ENCODE data around the gene CTSW.

The CTSW gene

DNA sequence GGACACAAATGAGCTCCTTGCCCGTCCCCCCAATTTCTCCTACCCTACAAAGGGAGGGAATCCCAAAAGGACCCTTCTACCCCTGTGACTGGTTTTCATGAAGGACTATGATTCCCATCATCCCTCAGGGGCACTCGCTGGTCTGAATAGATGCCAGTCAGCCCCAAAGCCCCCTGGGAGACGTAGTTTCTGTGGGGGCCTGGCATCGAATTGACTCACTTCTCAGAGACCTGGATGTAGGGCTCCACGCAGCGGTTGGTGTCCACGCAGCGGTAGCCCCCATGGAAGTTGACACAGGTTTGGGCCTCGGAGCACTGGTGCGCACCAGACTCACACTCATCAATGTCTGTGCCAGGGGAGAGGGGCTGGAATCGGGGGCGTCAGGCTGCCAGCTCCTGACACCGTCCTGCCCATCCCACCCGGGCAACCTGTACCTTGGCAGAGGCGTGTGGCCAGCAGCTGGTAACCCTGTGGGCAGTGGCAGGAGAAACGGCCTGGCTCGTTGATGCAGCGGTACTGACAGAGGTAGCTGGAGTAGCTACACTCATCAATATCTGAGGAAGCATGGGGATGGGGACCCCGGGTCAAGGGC lies 11.5 kb upstream of the CTSW start:
- no peak for DNase-seq

- DNase-seq: no peak
These were observed 10.7 kb upstream of the CTSW start for GRCh38 chr11:65868907-65869306.

DNA sequence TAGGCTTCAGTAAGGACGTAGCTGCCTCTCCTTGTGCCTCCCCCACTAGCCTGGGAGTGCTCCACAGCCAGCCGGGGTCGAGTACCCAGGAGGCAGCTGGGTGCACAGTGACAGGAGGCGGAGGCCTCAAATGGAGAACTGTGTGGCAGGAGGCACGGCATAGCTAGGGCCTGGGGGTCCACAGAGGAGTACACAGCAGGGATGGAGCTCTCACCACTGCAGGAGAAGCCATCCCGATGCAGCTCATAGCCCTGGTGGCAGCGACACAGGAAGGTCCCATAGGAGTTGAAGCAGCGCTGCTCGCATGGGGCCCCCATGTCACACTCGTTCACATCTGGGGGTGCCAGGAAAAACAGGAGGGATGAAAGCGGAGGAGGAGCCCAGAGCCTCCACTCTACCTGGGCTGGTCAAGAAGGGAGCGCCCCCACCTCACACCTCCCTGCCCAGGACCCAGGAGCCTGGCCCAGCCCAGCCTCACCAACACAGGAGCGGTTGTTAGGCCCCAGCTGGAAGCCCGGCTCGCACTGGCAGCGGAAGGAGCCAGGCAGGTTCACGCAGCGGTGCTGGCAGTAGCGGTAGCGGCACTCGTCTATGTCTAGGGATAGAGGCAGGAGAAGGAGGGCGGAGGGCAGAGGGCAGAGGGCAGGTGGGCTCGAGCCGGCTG lies 9.9 kb upstream of the CTSW start:
- DNase-seq: no peak

- DNase-seq: no peak
These were observed 9.4 kb upstream of the CTSW start for GRCh38 chr11:65870307-65870658.

DNA sequence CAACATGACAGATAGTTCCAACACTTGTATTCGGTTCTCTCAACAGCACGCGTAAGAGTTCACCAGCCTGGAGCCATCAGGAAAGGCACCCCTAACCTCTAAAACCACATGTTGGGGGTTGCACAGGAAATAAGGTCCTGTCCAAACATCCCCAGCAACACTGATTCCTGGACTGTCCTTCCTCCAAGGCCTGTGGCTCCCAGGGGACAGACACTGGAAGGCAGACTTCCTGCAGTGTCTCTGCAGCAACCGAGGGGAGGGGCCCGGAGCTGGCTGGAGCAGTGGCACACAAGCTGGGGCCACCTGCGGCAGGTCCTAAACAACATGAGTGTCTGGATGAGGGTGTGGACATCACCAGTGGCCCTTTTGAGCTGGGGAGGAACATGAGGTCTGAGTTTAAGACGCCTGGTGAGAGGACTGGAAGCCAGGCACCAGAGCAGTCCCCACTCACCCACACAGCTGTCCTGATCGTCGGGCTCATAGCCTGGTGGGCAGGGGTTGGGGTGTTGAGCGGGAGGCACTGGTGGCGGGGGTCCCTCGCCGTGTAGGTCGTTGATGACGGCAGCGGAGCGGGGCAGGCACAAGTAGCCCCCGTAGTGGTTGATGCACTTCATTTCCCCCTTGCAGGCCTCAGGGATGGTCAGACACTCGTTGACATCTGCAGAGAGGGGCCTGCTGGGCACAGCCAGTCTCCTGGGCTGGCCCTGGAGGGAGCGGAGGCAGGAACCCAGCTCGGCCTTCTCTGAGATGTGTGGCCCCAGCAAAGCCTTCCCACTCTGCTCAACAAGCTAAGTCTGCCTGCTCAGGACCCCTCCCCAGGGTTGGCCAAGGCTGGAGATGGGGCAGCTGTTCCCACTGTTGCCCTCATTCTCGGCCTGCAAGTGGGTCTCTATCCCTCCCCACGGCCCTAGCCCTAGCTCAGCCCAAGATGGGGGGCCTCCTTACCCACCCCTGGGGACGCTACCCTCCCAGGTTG lies 8.6 kb upstream of the CTSW start:
- no peak for DNase-seq

DNA sequence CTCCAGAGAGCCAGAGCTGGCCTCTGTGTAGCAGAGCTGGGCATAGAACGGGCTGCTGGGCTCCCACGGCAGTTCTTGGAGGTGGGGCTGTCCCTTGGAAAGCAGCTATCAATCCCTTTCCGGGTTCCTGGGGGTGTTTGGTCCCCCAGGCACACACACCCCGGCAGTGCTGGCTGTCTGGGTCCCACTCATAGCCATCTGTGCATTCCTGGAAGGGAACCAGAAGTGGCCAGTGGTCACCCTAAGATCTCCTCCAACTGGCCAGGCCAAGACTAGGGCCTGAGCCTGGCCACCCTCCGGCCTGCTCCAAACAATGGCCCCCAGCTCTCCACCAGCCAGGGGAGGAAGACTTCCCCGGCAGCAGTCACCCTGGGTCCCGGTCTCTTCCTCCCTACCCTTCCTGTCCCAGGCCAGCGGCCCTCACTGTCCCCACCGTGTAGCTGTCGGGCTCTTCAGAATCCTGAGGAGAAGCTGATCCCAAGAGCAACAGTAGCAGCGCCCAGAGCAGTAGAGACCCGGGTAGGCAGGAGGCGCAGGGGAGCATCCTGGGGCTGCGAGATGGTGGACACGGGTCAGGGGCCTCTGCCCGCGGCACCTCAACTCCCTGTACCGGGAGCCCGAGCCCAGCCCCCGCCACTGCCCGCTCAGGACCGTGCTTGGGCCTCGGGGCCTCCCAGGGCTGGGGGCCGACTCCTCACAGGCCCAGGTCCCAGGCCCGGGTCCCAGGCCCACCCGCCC lies 7.7 kb upstream of the CTSW start:
- no peak for DNase-seq

DNA sequence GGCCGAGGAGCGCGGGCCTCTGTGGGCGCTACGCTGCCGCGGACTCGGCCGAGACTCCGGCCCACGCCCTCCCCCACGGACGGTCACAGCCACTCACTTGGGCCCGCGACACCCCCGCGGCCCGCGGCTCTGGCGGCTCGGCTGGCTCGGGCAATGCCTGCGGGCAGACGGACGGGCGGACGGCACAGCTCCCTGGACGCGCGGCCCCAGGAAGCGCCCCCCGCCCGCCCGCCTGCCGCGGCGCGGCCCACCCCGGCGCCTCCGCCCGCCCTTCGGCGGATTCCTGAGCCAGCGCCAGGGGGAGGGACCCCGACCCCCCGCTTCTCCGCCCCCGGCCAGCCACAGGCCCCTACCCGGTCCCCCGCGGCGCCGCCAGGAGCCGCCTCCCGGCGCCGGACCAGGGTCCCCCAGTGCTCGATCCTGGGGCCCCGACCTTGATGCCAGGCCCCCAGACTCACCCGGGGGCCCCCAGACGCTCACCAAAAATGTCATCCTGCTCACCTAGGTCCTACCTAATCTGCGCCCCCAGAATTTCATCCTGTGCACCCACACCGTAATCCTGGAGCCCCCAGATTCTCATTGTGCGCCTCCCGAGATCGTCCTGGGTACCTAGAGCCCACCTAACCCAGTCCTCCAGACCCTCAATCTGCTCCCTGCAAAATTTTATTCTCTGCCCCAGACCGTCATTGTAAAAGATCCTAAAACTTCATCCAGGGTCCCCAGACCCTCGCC lies 6.9 kb upstream of the CTSW start, which contains the start of gene EFEMP2:
EFEMP2 (minus strand) TSS at position 215 of the 732 bp plus-strand sequence. CDS start 446 bp downstream, outside the sequence.
- no peak for DNase-seq

DNA sequence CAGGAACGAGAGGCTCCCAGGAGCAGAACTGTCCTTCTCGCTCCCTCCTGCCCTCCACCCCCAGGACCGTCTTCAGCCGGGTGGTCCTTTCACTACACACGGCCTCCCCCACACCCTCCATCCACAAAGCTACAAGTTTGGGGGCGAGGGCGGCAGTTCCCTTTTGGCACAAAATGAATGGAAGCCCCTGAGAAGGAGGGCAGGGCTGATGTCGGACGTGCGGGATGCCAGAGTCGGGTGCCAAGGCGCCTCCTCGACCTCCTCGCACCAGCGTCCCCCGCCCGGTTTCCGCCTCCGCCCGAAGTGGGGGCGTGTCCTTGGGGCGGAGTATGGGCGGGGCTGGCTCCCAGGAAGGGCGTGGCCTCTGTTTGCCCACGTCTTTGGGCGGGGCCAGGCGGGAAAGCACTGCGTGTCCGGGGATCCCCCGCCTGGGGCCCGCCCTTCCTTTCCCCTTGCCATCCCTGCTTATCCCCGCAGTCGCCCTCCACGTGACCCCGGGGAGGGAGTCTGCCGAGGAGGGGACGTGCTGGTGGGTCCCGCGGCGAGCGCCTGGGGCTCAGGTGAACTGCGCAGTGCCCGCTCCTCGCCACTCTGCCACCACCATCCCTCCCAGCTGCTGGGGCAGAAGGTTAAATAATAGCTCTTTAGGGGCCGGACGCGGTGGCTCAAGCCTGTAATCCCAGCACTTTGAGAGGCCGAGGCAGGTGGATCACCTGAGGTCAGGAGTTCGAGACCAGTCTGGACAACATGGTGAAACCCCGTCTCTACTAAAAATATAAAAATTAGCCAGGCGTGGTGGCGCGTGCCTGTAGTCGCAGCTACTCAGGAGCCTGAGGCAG lies 6.1 kb upstream of the CTSW start:
- DNase-seq: peak; percentile 96 to 98

- no peak for DNase-seq
These were observed 390 bp downstream of the CTSW start for GRCh38 chr11:65880027-65880426.

DNA sequence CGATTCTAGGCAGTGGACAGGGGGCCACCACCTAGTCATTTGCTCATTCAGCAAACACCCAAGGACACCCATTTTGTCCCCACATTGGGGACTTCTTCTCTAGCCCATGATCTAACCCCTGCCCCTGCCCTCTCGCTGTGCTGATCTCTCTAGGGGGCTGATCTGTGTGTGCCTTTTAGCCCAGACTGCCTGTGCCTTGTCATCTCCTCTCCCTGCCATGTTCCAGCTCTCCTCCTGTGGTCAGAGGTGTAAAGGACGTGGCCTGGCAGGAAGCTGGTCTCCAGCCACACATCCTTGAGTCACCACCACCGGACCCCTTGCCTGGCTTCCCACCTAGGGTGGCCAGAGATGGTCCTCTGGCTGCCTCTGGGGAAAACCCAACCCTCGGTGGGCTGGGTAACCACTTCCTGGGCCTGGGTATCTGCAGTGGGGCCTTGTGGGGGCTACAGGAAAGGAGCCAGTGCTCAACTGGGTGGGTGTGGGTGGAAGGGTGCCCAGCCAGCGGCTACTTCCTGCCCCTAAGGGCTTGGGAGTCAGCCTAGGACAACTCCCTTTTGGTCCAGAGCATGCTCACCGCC lies 1.3 kb downstream of the CTSW start:
- DNase-seq: no peak

- no peak for DNase-seq
These were observed 2.8 kb downstream of the CTSW start for GRCh38 chr11:65882120-65883057.

GRCh38 chr11:65883058-65883761 lies 3.6 kb downstream of the CTSW start:
- no peak for DNase-seq

DNA sequence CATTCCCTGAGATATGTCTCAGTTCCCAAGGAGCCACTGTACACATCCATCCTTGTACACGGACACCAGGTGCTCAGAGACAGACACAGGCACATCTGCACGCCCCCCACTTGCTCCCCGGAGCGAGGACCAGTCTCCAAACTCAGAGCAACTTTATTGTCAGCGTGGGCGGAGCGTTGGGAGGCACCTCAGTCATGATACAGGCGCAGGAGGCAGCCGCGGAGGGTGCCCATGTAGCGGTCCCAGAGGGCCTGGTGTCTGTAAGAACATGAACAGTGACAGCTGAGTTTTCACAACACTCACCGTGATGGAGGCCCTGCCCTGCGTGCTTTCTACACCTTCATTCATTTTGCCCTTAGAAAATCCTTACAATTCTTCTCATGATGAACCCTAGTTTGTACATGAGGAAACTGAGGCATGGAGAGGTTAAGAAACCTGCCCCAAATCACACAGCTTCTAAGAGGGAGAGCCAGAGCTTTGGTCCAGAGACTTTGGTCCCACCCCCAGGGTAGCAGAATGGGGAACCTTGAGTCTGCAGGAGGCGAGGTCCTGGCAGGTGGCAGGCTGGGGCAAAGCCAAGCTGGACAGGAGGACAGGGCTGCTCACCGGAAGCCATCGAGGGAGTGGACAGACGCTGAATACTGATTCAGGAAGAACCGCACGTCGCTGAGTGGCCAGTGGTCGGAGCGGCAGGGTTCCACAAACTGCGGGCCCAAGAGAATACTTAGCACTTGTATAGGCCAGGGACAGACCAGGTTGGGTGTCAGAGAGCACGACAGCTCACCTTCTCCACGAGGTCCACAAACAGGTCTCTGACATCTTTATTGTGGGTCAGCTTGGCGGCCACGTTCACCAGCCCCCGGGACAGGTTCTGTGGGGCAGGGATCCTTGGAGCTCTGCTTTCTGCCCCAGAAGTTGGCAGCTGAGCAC lies 4.4 kb downstream of the CTSW start:
- DNase-seq: no peak

- DNase-seq: peak; percentile 86 to 87
These were observed 5.1 kb downstream of the CTSW start for GRCh38 chr11:65884716-65885092.

DNA sequence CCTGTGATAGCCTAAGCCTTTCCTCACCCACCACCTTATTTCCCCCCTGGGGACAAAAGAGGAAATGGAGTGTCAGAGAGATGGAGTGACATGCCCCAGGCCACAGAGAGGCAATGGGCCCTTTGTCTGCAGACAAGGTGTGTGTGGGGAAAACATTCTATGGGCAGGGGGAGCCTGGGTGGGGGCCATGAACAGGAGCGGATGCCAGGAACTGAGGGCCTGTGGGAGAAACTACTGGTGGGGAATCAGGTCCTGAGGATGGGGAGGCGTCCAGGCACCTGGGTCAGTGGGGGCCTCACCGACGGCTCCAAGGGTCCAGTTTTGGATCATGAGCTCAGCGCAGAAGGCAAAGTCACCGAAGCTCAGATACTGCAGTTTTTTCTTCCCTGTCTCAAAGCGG lies 5.6 kb downstream of the CTSW start:
- DNase-seq: no peak

- DNase-seq: no peak
These were observed 6.3 kb downstream of the CTSW start for GRCh38 chr11:65885808-65886536.
